ENCODE data around the gene RYR3.

RYR3 gene

GRCh38 chr15:33662014-33662413 lies 351.2 kb downstream of the RYR3 start:
- no peak for DNase-seq

- DNase-seq = no peak
These were observed 354.2 kb downstream of the RYR3 start for GRCh38 chr15:33664947-33665346.

GRCh38 chr15:33670567-33670966 lies 359.8 kb downstream of the RYR3 start:
- no peak for DNase-seq

GRCh38 chr15:33671456-33671855 lies 360.7 kb downstream of the RYR3 start:
- no peak for DNase-seq

GRCh38 chr15:33675246-33675645 lies 364.5 kb downstream of the RYR3 start:
- no peak for DNase-seq

- no peak for DNase-seq
These were observed 366.6 kb downstream of the RYR3 start for GRCh38 chr15:33677238-33677830.

- DNase-seq = no peak
These were observed 367.4 kb downstream of the RYR3 start for GRCh38 chr15:33678176-33678575.

GRCh38 chr15:33678602-33679001 lies 367.8 kb downstream of the RYR3 start:
- no peak for DNase-seq

- no peak for DNase-seq
These were observed 368.3 kb downstream of the RYR3 start for GRCh38 chr15:33679061-33679460.

GRCh38 chr15:33680336-33680735 lies 369.6 kb downstream of the RYR3 start:
- DNase-seq = no peak

GRCh38 chr15:33693166-33693800 lies 382.5 kb downstream of the RYR3 start:
- DNase-seq = no peak

- no peak for DNase-seq
These were observed 387.4 kb downstream of the RYR3 start for GRCh38 chr15:33698126-33698525.

- no peak for DNase-seq
These were observed 388.4 kb downstream of the RYR3 start for GRCh38 chr15:33699145-33699544.

- no peak for DNase-seq
These were observed 389.1 kb downstream of the RYR3 start for GRCh38 chr15:33699691-33700447.

GRCh38 chr15:33700695-33701303 lies 390.0 kb downstream of the RYR3 start:
- peak; percentile 80 for DNase-seq

- no peak for DNase-seq
These were observed 390.5 kb downstream of the RYR3 start for GRCh38 chr15:33701304-33701696.

GRCh38 chr15:33706173-33706572 lies 395.4 kb downstream of the RYR3 start:
- DNase-seq = no peak

GRCh38 chr15:33710748-33711147 lies 400.0 kb downstream of the RYR3 start:
- no peak for DNase-seq

- peak in 1 of 2 experiments; percentile 43 for DNase-seq
These were observed 405.3 kb downstream of the RYR3 start for GRCh38 chr15:33716025-33716424.

- no peak for DNase-seq
These were observed 410.2 kb downstream of the RYR3 start for GRCh38 chr15:33720952-33721351.

GRCh38 chr15:33722005-33722672 lies 411.4 kb downstream of the RYR3 start:
- DNase-seq = no peak

GRCh38 chr15:33722673-33723015 lies 411.9 kb downstream of the RYR3 start:
- no peak for DNase-seq

GRCh38 chr15:33724321-33725036 lies 413.7 kb downstream of the RYR3 start:
- DNase-seq = no peak
